ENCODE results near the gene TAF5L. TPM values are rescaled to one million over a fixed set of nuclear protein-coding genes. Genes with fewer than 3 reads are reported as not detected.
"Not testable (repeated sequence)": the region's sequence is repeated elsewhere in the genome, so short reads cannot be mapped to it uniquely, and the experiment has no call there.

TAF5L gene
- total RNA-seq, 1 donor from 2014 or later: 28.2 TPM

DNA sequence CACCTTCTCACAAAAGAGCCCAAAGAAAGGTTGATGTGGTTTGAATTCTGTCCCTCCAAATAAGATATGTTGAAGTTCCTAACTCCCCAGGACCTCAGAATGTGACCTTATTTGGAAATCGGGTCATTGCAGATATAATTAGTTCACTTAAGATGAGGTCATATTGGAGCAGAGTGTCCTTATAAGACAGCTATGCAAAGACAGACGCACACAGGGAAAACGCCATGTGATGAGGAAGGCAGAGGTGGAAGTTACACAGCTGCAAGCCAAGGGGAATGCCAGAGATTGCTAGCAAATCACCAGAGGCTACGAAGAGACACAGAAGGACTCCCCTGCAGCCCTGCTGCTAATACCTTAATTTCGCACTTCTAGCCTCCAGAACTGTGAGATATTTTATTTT lies 62.2 kb downstream of the TAF5L start:
- peak; percentile 23 for DNase-seq

GRCh38 chr1:229563241-229563640 lies 62.7 kb downstream of the TAF5L start:
- DNase-seq: no peak

DNA sequence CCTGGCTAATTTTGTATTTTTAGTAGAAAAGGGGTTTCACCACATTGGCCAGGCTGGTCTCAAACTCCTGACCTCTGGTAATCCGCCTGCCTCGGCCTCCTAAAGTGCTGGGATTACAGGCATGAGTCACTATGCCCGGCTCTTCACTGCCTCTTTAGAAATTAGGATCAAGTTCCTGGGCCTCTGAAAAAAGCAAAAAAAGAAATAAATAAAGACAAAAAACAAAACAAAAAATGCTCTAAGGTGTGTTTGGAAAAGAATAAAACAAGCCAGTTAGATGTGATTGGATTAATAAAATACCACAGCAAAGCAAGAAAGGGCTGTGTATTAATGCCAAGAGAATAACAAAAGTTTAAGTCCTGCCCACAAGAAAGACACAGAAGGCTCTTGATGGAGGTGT lies 63.2 kb downstream of the TAF5L start:
- DNase-seq: no peak

DNA sequence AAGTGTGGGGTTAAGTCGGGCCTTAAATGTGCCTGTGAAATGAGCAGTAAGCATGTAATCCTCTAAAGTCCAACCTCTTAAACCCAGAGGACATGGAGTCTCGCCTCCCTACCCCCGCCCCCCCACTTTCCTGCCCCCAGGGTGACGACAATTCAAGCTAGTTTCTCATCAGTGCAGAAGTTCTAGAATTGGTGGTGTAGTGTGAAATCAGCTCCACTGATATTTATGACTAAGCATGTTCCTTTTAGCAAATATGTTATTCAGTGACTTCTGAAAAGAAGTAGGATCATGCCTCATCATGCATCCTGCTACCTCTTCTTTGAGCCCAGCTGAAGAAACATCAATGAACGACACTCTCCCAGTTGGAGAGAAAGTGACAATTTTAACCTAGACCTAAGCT lies 64.8 kb downstream of the TAF5L start:
- DNase-seq: no peak

DNA sequence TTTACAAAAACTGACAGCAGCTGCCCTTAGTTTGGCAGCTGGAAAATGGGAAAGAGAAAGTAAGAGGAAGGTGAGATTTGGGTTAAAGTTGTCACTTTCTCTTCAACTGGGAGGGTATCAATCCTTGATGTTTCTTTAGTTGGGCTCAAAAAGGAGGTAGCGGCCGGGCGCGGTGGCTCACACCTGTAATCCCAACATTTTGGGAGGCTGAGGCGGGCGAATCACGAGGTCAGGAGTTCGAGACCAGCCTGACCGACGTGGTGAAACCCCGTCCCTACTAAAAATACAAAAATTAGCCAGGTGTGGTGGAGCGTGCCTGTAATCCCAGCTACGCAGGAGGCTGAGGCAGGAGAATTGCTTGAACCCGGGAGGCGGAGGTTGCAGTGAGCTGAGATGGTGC lies 65.8 kb downstream of the TAF5L start:
- not testable (repeated sequence) for DNase-seq

DNA sequence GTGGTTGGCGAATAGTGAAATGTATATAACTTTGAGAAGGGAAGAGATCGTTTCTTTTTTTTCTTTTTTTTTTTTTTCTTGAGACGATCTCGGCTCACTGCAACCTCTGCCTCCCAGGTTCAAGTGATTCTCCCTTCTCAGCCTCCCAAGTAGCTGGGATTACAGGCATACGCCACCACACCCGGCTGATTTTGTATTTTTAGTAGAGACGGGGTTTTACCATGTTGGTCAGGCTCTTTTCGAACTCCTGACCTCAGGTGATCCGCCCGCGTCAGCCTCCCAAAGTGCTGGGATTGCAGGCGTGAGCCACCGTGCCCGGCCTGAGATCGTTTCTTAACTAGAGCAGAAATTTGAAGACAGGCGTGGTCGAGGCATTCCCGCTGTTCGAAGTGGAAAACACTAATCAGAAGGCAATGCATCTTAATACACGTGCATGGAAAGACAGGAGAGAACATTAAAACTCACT lies 66.6 kb downstream of the TAF5L start:
- not testable (repeated sequence) for DNase-seq

- peak; percentile 99 for DNase-seq
Measured at GRCh38 chr1:229558460-229559335, 67.2 kb downstream of the TAF5L start, which contains the start of gene ABCB10. TSS of gene ABCB10 (minus strand) at chr1:229558707. CDS start at chr1:229558652, 55 bp downstream.

GRCh38 chr1:229557913-229558414 lies 68.0 kb downstream of the TAF5L start:
- DNase-seq: peak; percentile 54

DNA sequence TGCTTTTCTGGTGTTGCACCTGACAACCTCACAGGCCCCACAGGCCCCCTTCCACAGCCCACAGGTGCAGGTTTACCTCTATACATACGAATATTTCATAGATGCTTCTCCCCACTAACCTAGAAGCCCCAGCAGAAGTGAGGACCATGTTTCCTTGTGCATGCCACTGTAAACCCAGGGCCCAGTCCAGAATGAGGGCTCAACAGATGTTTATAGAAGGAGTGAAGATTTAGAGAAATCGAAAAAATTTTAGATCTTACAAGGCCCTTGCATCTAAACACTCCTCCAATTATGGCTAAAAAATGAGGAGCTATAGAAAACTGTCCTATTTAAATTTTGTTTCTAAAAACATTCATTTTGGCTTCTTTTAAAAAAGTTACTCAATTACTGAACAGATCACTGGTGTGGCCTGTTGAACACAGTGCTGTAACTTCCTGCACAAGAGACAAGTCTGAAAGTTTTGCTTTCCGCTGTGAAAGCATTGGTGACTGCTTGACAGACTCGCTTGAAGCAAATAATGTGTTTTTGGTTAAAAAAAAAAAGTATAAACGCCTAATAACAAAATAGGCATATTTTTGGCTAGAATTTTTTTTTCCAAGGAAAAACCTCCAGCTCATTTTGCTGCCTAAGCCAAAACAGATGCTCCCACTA lies 68.6 kb downstream of the TAF5L start:
- peak; percentile 32 for DNase-seq

DNA sequence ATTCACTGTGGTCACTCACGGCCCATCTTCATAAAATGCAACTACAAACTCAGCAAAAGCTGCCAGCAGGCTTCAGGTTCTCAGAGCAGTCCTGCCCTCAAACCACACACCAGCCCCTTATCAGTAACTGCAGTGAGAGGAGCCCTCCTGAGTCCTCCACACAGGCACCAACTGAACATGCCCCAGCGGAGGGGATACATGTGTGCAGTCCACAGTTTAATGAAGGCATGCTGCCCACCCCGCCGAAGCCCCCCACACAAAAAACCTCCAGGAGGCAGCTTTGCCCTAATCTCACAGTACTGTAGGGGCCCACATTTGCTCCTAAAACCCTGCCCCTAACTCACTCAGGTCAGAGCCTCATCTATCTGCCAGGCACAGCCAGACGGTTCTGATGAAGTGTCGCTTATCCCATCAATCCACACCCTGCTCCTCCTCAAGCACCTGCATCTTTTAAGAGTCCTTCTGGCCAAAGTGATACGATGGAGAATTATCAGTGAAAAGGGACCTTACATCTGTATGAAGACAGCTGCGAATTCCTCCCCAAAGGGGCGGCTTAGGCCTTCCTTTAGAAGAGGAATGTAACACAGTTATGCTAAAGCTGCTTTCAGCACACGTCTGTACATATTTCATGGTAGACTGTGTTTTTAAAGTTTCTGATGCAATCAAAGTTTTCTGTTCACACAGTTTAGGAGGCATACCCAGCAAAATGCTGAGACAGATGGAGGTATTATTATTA lies 70.9 kb downstream of the TAF5L start:
- DNase-seq: no peak

DNA sequence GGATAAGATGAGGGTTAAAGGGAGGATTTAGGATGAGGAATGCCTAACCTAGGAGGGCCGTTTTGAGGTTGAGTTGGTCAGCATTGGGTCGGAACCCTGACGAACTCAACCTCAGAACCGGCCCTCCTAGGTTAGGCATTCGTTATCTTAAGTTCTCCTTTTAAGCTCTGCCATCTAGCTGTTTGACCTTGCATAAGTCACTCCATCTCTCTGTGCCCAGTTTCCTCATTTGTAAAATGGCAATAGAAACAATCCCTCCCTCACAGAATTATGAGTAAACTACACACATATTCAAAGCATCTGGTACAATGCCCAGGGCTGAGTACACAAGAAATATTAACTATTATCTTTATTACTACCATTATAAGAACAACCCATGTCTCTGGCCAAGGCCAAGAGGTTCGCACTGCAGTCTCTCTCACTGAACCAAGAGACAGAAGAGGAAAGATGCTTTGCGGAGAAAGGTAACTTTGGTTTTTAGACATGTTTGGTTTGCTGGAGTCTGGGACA lies 72.2 kb downstream of the TAF5L start:
- DNase-seq: no peak

DNA sequence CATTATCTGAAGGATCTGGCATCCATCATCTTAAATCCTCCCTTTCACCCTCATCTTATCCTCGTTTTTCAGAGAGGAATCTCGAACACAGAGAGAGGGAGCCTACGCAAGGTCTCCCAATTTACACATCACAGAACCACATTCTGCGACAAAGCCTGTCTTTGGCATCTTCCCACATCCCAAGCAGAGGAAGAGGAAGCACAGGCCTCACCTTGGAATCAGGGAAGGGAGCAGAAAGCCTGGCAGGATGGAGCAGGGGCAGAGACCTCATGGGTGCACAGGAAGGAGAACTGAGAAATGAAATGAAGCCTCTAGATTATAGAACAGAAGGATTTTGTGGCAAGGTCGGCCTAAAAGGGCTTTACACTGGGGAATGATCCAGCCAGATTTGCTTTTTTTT lies 73.2 kb downstream of the TAF5L start:
- DNase-seq: no peak

DNA sequence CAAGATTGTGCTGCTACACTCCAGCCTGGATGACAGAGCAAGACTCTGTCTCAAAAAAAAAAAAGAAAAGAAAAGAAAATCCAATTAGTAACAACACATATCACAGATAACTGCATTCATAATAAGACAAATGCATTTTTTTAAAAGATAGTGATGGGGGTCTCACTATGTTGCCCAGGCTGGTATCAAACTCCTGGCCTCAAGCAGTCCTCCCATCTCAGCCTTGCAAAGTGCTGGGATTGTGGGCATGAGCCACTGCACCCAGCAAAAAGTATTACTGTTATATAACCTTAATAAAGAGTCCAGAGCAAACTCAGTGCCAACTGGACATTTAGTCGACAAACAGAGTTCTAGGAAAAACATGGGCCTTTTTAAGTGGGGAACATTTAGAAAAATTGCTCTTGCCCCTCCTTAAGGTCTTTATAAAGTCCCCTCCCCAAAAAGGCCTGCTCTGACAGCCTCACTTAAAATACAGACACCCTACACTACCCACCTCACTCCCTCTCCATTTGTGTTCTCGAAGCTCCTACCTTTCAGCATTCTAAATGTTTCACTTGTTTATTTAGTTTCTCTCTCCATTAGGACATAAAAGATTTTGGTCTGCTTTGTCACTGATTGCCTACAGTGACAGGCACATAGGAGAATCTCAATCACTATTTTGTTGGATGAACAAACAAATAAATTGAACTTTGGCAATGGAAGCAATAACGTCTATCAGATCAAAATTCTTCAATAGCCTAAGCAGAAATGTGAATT lies 74.9 kb downstream of the TAF5L start:
- no peak for DNase-seq

DNA sequence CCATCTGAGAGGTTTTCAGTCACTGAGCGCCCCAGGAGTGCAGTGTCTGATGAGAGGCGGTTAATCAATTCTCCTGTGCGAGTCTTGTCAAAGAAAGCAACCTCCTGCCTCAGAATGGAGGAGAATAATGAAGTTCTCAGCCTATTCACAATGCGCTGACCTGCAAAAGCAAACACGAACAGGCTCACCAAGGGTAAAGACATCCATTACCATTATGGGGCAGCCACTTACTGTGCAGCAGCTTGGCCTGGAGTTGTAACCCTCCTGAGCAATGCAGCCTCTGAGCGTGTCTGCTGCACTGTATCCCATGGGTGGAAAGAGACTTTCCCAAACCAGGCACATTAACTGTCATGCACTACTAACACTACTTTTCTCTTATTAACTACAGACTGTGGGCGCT lies 78.4 kb downstream of the TAF5L start:
- DNase-seq: no peak

GRCh38 chr1:229544587-229544986 lies 81.3 kb downstream of the TAF5L start:
- no peak for DNase-seq

Other genes with a start within 250 kb of the TAF5L start
- gene ACTA1, start 192.0 kb downstream of the TAF5L start, total RNA-seq: 0.17 TPM in 1 of 2 replicates, not detected in the other
- 40.0 and 50.0 TPM in 2 replicates for gene NUP133, start 117.8 kb downstream of the TAF5L start, total RNA-seq
- gene ABCB10, start 67.4 kb downstream of the TAF5L start, total RNA-seq: 35.7 and 36.8 TPM in 2 replicates
- gene URB2, start 125 bp upstream of the TAF5L start, total RNA-seq: 12.4 and 15.9 TPM in 2 replicates

Measured in dermis blood vessel endothelial cell (primary cell).